ENCODE measurements around the gene SLX9. TPM values are rescaled to one million over a fixed set of nuclear protein-coding genes. Genes with fewer than 3 reads are reported as not detected.

Gene SLX9
- polyA plus RNA-seq, 1 of the 3 experiments (the other 2 are of a cell fraction) = 42.9 TPM

DNA sequence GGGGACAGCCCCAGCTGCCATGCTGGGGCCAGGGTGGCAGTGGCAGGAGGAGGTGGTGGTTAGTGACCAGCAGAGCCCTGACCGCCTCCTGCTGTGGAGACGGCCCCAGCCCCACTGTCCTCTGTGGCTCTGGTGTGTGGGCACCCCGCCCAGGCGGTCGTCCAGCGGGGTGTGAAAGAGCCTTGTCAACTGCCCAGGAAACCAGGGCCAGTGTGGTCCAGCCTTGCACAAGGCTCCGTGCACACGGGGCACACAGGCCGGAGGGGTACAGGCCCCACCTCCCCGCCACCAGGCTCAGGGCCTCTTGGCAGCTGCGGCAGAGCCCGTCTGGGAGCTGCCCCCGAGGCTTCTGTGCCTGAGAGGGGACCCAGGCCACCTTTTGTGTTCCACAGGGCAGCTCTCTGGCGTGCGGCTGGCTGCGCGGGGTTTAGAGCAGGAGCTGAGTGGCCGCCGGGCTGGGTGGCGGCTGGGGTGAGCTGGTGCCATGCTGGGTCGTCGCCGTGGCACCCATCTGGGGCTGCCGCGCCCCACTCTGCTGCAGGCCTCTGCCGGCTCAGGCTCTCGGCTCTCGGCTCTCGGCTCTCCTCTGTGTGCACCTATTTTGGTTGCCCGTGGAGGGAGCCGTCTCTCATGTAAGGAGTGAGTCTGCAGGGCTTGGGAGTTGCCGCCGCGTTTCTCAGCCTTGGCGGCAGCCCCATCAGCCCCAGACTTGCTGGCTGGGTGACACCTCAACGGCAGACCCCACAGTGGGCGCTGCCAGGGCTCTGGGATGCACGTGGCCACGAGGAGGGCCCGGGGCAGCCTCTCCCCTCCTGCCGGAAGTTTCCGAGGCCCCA, 36.1 kb downstream of the SLX9 start:
- Histone ChIP-seq H2AFZ (ENCODE audit: low read depth) (no peak overlapping the region), H3K4me2 (no peak overlapping the region), H3K27ac (ENCODE audit: low read depth in 2 of 2, low read length in 1 of 2) (no peak overlapping the region; a peak in 1 of 4 replicates), H3K27me3 (ENCODE audit: insufficient read depth) (no peaks in the 10 kb centered on the region), H3K4me1 (ENCODE audit: control insufficient read depth in 1 of 2, insufficient read depth in 2 of 2, low read depth in 1 of 2, low read length in 1 of 2) (peaks cover 0 to 15% of the 10 kb centered on the region in 2 experiments; a peak in 1 of 4 replicates), H3K9me2 (no peaks in the 10 kb centered on the region), H3K9me3 (no peaks in the 10 kb centered on the region), H4K20me1 (ENCODE audit: insufficient read depth) (no peaks in the 10 kb centered on the region), H3F3A (replicated peaks; ENCODE audit: insufficient read depth) (no peaks in the 10 kb centered on the region), H3K4me3 (ENCODE audit: low read depth in 2 of 2, low read length in 1 of 2) (no peak overlapping the region), H3K9ac (no peak overlapping the region), H3K36me3 (replicated peaks in 1 of 2; ENCODE audit: control insufficient read depth in 1 of 2, insufficient read depth in 2 of 2, low read length in 1 of 2) (peaks cover 6 to 13% of the 10 kb centered on the region in 2 experiments), H3K79me2 (ENCODE audit: insufficient read depth) (no peaks in the 10 kb centered on the region)
- TF ChIP-seq, protein P1, sequence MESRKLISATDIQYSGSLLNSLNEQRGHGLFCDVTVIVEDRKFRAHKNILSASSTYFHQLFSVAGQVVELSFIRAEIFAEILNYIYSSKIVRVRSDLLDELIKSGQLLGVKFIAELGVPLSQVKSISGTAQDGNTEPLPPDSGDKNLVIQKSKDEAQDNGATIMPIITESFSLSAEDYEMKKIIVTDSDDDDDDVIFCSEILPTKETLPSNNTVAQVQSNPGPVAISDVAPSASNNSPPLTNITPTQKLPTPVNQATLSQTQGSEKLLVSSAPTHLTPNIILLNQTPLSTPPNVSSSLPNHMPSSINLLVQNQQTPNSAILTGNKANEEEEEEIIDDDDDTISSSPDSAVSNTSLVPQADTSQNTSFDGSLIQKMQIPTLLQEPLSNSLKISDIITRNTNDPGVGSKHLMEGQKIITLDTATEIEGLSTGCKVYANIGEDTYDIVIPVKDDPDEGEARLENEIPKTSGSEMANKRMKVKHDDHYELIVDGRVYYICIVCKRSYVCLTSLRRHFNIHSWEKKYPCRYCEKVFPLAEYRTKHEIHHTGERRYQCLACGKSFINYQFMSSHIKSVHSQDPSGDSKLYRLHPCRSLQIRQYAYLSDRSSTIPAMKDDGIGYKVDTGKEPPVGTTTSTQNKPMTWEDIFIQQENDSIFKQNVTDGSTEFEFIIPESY (IDR thresholded peaks at IDR 0.05; ENCODE audit: borderline replicate concordance, low read depth) = no peak
- TF ChIP-seq TCF12 (IDR thresholded peaks at IDR 0.05) = no peak
- TF ChIP-seq NFIC (IDR thresholded peaks at IDR 0.05; ENCODE audit: borderline replicate concordance) = no peak
- no peak for TF ChIP-seq GABPA (IDR thresholded peaks at IDR 0.05; ENCODE audit: low read depth)
- TF ChIP-seq TAF1 (IDR thresholded peaks at IDR 0.05; ENCODE audit: borderline replicate concordance, low read depth, low read length) = no peak
- TF ChIP-seq SMC3 (IDR thresholded peaks at IDR 0.05; ENCODE audit: low read depth, low read length) = no peak
- TF ChIP-seq EP300 (IDR thresholded peaks at IDR 0.05; ENCODE audit: borderline replicate concordance in 1 of 2, low read depth in 1 of 2, low read length in 1 of 2) = no peak
- TF ChIP-seq, protein P2, sequence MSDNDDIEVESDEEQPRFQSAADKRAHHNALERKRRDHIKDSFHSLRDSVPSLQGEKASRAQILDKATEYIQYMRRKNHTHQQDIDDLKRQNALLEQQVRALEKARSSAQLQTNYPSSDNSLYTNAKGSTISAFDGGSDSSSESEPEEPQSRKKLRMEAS (IDR thresholded peaks at IDR 0.05; ENCODE audit: low read depth) = no peak
- TF ChIP-seq, protein P3, sequence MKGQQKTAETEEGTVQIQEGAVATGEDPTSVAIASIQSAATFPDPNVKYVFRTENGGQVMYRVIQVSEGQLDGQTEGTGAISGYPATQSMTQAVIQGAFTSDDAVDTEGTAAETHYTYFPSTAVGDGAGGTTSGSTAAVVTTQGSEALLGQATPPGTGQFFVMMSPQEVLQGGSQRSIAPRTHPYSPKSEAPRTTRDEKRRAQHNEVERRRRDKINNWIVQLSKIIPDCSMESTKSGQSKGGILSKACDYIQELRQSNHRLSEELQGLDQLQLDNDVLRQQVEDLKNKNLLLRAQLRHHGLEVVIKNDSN (IDR thresholded peaks at IDR 0.05; ENCODE audit: borderline replicate concordance, low read depth) = no peak
- no peak for TF ChIP-seq POLR2AphosphoS5 (IDR thresholded peaks at IDR 0.05; ENCODE audit: low read depth, low read length)
- no peak for TF ChIP-seq RAD21 (IDR thresholded peaks at IDR 0.05; ENCODE audit: low read length)
- no peak for TF ChIP-seq FOXJ3 (CRISPR knock-in tag; IDR thresholded peaks at IDR 0.05)
- TF ChIP-seq RCOR1 (IDR thresholded peaks at IDR 0.05; ENCODE audit: low read length) = no peak
- 98% methylated on average over 11 of the region's 42 CpGs for WGBS (ENCODE audit: low lambda C conversion rate)
- CTCF ChIA-PET = interaction anchor here (0.8 to 1.6 kb wide), 2 partner anchors 8 to 153 kb away, joined by 3 to 6 read pairs; no protein-coding TSS in a partner anchor
- POLR2A ChIA-PET = no interaction called here
- DNase-seq = no peak

Measured in SK-N-SH (cell line).